H1 (cell line): ENCODE measurements around the gene SYF2. TPM values are rescaled to one million over a fixed set of nuclear protein-coding genes. Genes with fewer than 3 reads are reported as not detected.

Source experiments
- CBX5 ChIP-seq: fragments of 300-800, 300-1000 bp; sonication (generic); IDR thresholded peaks from 2 replicates; pipeline ENCODE4 v1.7.1; 2016; ENCODE audit warnings: antibody characterized with exemption, low read length, low read depth
- CHD2 ChIP-seq: IDR thresholded peaks from 2 replicates; pipeline ENCODE4 v1.6.1; 2012; ENCODE audit warnings: low read length, improper control_type of control experiment
- CHD7 ChIP-seq: fragments of 300-600 bp; sonication (generic); IDR thresholded peaks from 2 replicates; pipeline ENCODE4 v1.7.1; 2012; ENCODE audit warnings: low read length, moderate library complexity, mild to moderate bottlenecking, inconsistent platforms; ENCODE audit not compliant: insufficient replicate concordance
- JUND ChIP-seq: IDR thresholded peaks from 2 replicates; pipeline ENCODE4 v1.6.1; 2011; ENCODE audit warnings: mild to moderate bottlenecking, improper control_type of control experiment, low read length
- PHF8 ChIP-seq: fragments of 200-600 bp; sonication (generic); conservative IDR thresholded peaks from 2 replicates; pipeline ENCODE4 v1.7.1; 2012; ENCODE audit warnings: low read depth, mild to moderate bottlenecking, inconsistent platforms, low read length, moderate library complexity
- USF2 ChIP-seq: IDR thresholded peaks from 2 replicates; pipeline ENCODE4 v1.6.1; 2011; ENCODE audit warnings: low read length, improper control_type of control experiment
- polyA plus RNA-seq, 7 experiments: library from polyadenylated mRNA; depleted of rRNA in 3 of 7; stranded (reverse) in 5 of 7; unstranded in 2 of 7; fragments of >200 nt in 5 of 7; fragments of 200-250 nt in 2 of 7; gene quantifications; 1 replicate in 5 of 7; 2 replicates in 1 of 7; 4 replicates in 1 of 7; pipeline versions ENCODE4 v1.2.1 to v1.2.3, GENCODE V29; 2011 to 2013; ENCODE audit warnings: missing spikeins in 2 of 7, mixed read lengths in 2 of 7
- total RNA-seq: library from RNA; stranded (reverse); fragmentation: NEBNext Ultra II Directional; extraction: Animal tissue kit (Norgen Biotek cat#: 25700); gene quantifications from 2 replicates; pipeline ENCODE4 v1.2.1, GENCODE V29; 2021

SYF2 gene
- total and polyA plus RNA-seq, 2 of the 8 experiments (the other 6 are each of a cell fraction or from before 2014, with no cell fraction given) = 7.5 to 33.0 TPM

GRCh38 chr1:25174730-25175612 lies 57.3 kb downstream of the SYF2 start (continued):
- TF ChIP-seq CHD7 (no peak), CHD2 (no peak), USF2 (no peak), CBX5 (no peak), PHF8 (no peak), JUND (no peak)
